Activated CD4-positive, CD25-positive, alpha-beta regulatory T cell (primary cell): ENCODE measurements around the gene TNFAIP8L3.

Source experiments
- DNase-seq, 4 experiments: peaks; one replicate each; lab custom pipeline; 2025; lab: John Stamatoyannopoulos, UW

TNFAIP8L3 gene

DNA sequence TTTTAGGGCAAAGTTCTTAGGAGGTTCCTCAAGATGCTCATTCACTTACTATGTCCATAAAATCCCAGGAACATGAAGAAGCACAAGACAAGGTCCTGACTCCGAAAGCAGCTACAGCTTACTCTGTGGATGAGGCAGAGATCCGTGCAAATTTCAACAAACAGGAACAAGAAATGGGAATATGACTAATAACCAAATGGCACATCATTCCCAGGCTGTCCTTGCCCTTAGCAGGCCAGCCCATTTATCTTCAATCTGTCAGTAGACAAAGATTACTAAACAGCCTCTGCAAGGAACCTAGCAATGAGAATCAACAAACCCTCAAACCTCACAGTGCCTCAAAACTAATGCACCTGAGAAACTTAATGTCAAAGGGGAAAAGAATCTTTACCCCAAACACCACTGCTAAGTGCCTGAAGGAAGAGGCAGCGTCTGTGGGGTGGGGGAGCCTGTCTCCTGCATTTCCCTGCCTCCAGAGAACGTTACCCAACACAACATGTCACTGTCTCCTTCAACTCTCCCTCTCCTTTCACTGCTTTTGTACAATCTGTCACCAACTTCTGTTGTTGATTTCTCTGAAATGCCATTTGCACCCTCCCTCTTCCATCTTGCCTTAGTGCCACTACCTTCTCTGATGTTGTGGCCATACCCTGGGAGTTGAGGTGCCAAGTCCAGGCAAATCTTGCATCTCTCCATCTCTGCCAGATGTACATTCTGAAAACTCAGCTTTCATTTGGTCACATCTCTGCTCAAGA is 4.8 kb downstream of the TNFAIP8L3 start:
- DNase-seq: no peak

- no peak for DNase-seq
These were observed 5.7 kb downstream of the TNFAIP8L3 start for GRCh38 chr15:51089041-51089440.

- no peak for DNase-seq
These were observed 6.1 kb downstream of the TNFAIP8L3 start for GRCh38 chr15:51088585-51088984.

DNA sequence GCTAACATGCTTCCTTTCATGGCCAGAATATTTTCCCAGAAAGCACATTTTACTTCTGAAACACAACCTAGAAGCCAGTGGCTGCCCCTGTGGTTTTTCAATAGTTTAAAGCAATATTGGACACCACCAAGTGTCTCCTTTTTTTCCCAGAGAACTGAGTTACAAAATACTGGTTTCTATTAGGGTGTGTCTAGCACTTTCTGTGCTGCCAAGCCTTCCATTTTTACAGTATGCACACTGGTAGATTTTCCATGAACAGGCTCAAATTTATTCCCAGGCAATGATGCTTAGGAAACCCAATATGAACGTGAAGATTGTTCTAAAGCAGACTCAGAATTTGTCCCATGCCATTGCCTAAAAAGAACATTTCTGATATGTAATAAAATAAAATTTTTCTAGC is 7.2 kb downstream of the TNFAIP8L3 start:
- DNase-seq: no peak

GRCh38 chr15:51086409-51086808 is 8.3 kb downstream of the TNFAIP8L3 start:
- no peak for DNase-seq

DNA sequence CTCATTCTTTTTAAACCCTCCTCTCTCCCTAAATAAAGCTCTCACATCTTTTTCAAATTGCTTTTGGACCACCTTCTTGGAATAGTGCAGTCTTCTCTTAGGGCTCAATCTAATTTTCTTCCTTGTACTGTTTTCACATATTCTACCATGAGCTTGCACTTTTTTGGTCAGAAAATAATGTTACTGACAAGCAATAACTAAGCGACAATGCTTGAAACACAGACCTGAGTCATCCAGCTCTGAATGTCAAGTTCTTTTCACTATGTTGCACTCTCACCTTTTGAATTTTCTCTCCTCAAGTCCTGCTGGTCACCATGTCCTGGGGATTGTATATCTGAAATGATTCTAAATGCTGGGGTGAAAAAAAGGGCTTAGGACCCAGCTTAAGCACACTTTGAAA is 8.9 kb downstream of the TNFAIP8L3 start:
- no peak for DNase-seq

DNA sequence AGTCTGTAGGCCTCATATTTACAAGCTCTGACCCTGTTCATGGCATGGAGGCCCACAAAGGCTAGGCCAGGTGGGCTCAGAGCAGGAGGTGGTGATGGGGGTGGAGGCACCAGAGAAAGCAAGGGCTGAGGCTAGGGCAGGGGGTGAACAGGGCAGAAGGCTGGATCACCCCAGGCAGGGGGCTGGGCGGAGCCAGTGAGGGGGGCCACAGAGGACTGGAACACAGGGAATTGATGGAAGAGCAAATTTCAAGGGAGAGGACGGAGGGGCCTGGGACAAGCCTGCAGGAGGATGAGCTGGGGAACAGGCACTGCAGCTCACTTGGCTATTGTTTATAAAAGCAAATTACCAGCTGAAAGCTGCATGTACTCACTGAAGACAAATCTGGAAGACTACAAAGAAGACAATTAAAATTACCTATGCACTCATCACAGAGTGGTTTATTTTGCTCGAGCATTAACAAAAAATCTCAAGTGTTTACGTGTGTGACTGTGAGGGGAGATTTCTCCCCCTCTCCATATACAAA is 11.0 kb downstream of the TNFAIP8L3 start:
- DNase-seq: no peak

GRCh38 chr15:51082246-51082645 is 12.5 kb downstream of the TNFAIP8L3 start:
- DNase-seq: no peak

GRCh38 chr15:51080286-51080685 is 14.4 kb downstream of the TNFAIP8L3 start:
- DNase-seq: no peak

- DNase-seq: no peak
These were observed 15.5 kb downstream of the TNFAIP8L3 start for GRCh38 chr15:51079226-51079625.

- peak in 1 of 4 experiments; percentile 11 for DNase-seq
These were observed 17.2 kb downstream of the TNFAIP8L3 start for GRCh38 chr15:51077221-51078153.

DNA sequence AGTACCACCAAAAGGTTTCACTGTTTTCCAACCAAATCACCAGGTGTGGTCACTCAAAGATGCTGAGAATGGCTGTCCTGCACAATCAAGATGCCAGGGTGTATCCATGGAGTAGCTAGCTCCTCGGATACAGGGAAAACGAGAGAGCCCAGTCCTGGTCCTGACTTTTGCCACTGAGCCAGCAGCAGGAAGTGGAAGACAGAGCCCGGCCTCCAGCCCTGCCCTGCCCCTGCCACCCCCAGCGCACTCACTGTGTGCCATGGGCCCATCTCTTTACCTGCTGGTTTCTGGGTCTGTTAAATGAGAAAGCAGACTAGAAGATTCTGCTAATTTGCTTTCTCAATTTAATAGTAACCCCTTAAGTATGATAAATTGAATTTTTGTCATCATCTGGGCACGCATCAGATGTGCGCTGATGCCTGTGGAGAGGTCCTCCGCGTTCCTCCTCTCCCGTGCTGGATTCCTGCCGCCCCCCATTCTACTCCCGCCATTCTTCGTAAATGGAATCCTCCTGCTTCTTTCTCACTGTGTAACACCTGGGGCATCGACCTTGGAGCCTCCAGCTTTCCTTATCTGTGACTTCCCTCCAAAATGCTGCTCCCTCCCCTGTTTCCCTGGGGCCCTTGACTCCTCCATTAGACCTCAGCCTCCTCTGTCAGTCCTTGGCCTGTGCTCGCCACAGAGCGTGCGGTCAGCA is 18.0 kb downstream of the TNFAIP8L3 start:
- DNase-seq: no peak

GRCh38 chr15:51075826-51076523 is 18.7 kb downstream of the TNFAIP8L3 start:
- no peak for DNase-seq

DNA sequence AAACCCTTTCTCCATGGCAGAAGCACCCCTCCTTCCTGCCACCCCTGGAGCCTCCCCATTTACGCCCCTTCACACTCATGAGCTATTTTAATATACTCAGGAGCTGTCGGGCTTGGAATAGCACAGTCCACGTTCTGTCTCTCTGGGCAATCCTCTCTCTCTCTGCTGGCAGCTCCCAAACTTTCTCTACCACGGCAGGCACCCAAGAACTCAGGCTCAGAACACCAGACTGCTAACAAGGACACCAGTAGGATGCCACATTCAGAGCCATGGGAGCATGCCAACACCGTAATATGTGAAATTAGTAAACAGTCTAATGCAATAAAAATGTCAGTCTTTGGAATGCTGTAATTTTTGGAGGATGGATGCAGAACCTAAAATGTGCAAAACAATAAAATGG is 19.3 kb downstream of the TNFAIP8L3 start:
- no peak for DNase-seq

- no peak for DNase-seq
These were observed 19.8 kb downstream of the TNFAIP8L3 start for GRCh38 chr15:51074926-51075325.

- DNase-seq: no peak
These were observed 23.1 kb downstream of the TNFAIP8L3 start for GRCh38 chr15:51071578-51071977.

GRCh38 chr15:51069983-51070382 is 24.7 kb downstream of the TNFAIP8L3 start:
- DNase-seq: no peak

GRCh38 chr15:51067510-51067909 is 27.2 kb downstream of the TNFAIP8L3 start:
- no peak for DNase-seq

- no peak for DNase-seq
These were observed 28.9 kb downstream of the TNFAIP8L3 start for GRCh38 chr15:51065781-51066180.

DNA sequence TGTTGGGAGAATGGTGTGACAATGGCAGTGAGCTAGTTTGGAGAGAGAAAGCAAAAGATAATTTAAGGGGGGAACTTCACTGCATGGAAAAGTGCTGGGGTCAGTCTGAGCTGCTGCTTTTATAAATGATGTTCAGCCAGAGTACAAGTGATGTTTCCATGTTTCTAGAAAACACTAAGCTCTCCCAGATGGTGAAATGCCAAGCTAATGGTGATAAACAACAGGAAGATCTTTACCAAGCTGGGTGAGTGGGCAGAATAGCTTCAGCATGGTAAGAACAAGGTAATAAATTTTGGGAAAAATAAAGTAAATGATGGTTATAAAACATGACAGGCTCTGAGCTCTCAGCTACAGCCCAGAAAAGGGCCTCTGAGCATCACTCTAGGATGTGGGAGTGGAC is 29.4 kb downstream of the TNFAIP8L3 start:
- DNase-seq: no peak

DNA sequence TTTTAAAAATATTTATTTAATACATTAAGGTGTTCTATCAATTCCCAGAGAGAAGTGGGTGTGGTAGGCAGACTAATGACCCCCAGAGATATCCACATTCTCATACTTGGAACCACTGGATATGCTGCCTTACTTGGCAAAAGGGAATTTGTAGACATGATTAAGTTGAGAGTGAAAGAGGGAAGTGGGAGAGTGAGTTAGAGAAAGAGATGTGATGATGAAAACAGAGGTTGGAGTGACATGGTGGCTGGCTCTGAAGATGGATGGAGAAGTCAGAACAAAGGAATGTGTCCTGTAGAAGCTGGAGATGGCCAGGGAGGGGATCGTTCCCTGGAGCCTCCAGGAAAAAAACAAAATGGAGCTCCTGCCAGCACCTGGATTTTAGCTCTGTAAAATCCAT is 32.0 kb downstream of the TNFAIP8L3 start:
- no peak for DNase-seq
